GM20431 (cell line): ENCODE data around the gene ABCG1.

Experiments used
- in situ Hi-C: fragments of 300-500 bp; cut with MseI, MboI; formaldehyde crosslinking; loops from one replicate; pipeline ENCODE4 v1.15.0; 2020; ENCODE audit warnings: low sequenced_read_pairs; ENCODE audit not compliant: unreplicated experiment

The ABCG1 gene

GRCh38 chr21:42263591-42264131, 44.7 kb downstream of the ABCG1 start:
- in situ Hi-C loops, result loop anchor here (10.0 kb wide), 1 partner anchor 109 kb away; no protein-coding TSS in a partner anchor

GRCh38 chr21:42264245-42265195, 45.6 kb downstream of the ABCG1 start:
- in situ Hi-C loops, result loop anchor here (10.0 kb wide), 1 partner anchor 110 kb away; no protein-coding TSS in a partner anchor

GRCh38 chr21:42265231-42265812, 46.4 kb downstream of the ABCG1 start:
- in situ Hi-C loops, result loop anchor here (10.0 kb wide), 1 partner anchor 111 kb away; no protein-coding TSS in a partner anchor

DNA sequence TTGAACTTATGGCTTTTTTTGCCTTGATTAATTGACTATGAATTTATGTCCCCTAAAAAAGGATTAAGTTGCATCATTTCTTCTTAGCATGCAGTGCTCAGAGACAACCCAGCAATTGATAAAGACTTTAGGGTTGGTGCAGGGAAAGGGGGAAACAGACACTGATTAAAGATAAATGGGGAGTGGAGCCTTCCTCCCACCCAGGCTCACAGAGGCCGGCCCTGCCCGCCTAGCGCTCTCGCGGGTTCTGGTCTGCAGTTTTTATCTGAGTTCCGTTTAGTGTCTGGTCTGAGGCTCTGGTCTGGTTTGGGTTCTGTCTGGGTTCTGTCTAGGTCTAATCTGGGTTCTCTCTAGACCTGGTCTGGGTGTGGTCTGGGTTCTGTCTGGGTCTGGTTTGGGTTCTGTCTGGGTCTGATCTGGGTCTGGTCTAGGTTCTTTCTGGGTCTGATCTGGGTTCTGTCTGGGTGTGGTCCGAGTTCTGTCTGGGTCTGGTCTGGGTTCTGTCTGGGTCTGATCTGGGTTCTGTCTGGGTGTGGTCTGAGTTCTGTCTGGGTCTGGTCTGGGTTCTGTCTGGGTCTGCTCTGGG, 48.1 kb downstream of the ABCG1 start:
- in situ Hi-C loops, result loop anchor here (10.0 kb wide), 1 partner anchor 112 kb away; no protein-coding TSS in a partner anchor

DNA sequence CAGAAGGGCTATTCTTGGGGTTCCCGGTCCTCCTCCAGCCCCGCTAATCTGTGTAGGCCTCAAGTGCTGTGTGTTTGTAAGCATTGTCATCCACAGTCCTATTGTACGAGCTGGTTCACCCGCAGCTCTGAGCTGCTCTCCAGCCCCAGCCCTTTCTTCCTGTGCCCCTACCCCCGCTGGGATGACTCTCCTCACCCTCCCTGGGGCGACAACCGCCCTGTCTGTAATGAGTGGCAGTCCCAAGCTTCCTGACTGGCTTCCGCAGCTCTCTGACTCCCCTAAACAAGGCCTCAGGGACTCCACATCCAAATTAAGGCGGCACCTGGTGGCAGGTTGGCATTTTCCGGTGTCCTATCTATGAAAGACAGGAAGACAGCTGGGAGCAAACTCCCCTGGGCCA, 50.4 kb downstream of the ABCG1 start:
- in situ Hi-C loops, result loop anchor here (10.0 kb wide), 1 partner anchor 115 kb away; no protein-coding TSS in a partner anchor

DNA sequence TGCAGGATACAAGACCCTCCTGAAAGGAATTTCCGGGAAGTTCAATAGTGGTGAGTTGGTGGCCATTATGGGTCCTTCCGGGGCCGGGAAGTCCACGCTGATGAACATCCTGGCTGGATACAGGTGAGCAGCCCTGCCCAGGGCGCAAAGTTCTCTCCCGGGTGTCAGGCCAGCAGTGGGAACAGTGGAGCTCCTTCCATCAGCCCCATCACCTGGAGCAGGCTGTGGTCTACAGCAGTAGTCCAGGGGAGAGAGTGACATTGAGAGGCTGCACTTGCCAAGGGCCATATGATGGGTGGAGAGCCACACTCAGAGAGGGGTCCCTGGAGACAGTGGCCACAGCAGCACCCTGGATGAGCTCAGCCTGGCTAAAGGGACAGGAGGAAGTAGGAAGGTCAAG, 52.1 kb downstream of the ABCG1 start:
- in situ Hi-C loops, result no loop called here

DNA sequence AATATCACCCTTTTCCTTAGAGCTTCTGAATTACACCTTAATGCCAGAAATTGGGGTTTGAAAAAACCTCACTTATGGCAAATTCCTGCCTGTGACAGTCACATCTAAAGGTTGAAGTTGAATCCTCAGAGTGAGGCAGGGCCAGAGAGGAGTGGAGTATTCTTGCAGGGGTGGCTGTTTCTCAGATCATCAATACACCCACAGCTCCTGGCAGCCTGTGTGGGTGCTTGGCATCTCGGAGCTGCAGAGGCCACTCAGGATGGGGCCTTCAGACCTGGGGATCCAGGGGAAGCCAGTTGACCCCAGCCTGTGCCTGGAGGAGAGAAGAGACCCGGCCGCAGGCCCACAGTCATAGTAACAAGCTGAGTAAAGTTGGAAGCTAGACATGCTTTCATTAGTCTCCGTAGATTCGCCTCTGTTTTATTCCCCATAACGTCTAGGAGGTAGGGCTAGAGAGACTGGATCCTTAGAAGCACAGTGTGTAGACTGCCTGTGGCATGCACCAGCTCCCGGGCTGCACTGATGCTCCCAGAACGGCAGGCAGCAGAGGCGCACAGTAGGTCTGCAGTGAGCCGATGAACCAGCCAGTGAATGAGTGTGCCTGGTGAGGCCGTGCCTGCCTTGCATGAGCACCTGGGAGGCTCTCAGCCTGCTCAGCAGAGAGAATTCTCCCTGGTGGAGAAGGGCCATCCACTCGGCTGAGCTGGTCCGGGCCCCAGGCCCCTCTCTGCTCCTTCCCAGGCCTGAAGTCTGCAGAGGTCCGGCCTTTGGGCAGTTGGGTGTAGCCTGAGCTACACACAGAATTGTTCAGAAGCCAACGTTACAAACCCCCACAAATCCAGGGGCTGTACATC, 53.4 kb downstream of the ABCG1 start:
- in situ Hi-C loops, result no loop called here

GRCh38 chr21:42272984-42273600, 54.2 kb downstream of the ABCG1 start:
- in situ Hi-C loops, result no loop called here

- in situ Hi-C loops, result no loop called here
Measured at GRCh38 chr21:42276076-42276475, 57.1 kb downstream of the ABCG1 start.

- in situ Hi-C loops, result no loop called here
Measured at GRCh38 chr21:42276526-42277154, 57.7 kb downstream of the ABCG1 start.

GRCh38 chr21:42277593-42277992, 58.7 kb downstream of the ABCG1 start:
- in situ Hi-C loops, result no loop called here

GRCh38 chr21:42278451-42279149, 59.7 kb downstream of the ABCG1 start:
- in situ Hi-C loops, result no loop called here

GRCh38 chr21:42279341-42279871, 60.5 kb downstream of the ABCG1 start:
- in situ Hi-C loops, result no loop called here

- in situ Hi-C loops, result no loop called here
Measured at GRCh38 chr21:42279888-42280287, 60.9 kb downstream of the ABCG1 start.

DNA sequence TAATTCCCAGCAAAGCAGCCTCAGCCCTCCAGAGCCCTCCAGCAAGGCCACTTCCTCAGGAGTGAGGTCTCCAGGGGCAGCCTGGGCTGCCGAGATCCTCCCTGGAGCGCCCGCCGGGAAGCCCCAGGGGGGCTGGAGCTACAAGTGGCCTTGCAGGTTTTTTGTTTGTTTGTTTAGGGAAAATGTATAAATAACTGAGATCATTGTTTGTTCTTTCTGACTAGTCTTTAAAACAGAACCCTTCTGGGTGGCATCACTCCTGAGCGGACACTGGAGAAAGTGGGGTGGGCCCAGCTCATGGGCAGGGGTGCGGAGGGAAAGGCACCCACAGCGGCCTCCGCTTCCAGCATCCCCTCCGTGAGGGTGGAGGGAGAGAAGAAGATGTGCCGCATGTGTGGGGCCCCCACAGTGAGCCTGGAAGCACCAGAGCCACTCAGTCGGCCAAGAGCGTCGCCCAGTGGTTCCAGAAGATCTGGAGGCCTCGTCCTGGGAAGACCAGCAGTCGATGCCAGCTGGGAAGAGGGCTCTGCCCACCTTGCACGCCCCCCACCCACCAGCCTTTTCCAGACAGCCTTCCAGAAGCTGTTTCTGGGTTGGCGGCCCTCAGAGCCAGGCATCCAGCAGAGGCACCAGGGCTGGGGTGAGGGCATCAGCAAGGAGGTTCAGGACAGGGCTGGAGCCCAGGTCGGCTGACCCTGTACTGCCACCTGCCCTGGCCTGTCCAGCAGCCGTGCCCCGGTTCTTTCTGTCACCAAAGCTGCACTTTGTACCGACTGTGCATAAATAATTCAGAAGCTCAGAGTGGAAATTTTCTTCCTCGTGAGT, 61.6 kb downstream of the ABCG1 start:
- in situ Hi-C loops, result no loop called here

- in situ Hi-C loops, result no loop called here
Measured at GRCh38 chr21:42281181-42281680, 62.3 kb downstream of the ABCG1 start.

- in situ Hi-C loops, result no loop called here
Measured at GRCh38 chr21:42282021-42282420, 63.1 kb downstream of the ABCG1 start.
